A673 (cell line): Measurements from ENCODE around the gene MYO5A.

Experiments
- EZH2 ChIP-seq: fragments of 200-600 bp; sonication (generic); IDR thresholded peaks from 2 replicates; pipeline ENCODE4 v1.6.1; 2017; ENCODE audit warnings: borderline replicate concordance, low read depth, mild to moderate bottlenecking, mixed read lengths, antibody characterized with exemption, low read length; ENCODE audit not compliant: poor library complexity, severe bottlenecking
- TF ChIP-seq, protein P1 (sequence below): fragments of 300-800, 200-600 bp; sonication (generic); conservative IDR thresholded peaks from 2 replicates; pipeline ENCODE4 v1.5.1; 2017; ENCODE audit warnings: low read depth, mild to moderate bottlenecking, antibody characterized with exemption, low read length, moderate library complexity, mixed read lengths

DNA sequence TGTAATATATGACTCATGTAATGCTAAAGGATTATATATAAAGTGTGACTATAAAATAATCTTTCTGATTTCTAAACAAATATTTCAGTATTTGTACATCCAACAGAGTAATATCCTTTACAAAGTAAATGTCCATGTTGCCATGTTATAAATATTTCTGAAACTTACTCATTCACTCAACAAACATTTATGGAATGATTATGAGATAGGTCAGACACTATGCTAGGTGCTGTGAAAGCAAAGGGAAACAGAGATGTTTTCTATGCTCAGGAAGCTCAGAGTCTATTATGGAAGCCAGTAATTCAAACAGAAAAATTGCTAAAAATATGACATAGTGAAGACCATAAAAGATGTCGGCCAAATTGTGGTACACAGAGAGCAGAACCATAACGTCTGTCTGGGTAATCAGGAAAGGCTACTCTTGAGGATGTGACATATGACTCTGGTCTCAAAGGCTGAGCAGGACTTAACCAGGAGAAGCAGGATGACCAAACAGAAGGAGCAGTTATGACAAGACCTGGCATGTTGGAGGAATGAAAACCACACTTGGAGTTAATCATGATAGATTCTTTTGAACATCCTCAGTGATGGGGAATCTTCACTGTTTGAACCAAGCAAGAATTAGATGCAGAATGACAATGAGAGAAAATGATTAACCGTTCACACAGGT lies 194.1 kb downstream of the MYO5A start:
- TF ChIP-seq, protein P1, sequence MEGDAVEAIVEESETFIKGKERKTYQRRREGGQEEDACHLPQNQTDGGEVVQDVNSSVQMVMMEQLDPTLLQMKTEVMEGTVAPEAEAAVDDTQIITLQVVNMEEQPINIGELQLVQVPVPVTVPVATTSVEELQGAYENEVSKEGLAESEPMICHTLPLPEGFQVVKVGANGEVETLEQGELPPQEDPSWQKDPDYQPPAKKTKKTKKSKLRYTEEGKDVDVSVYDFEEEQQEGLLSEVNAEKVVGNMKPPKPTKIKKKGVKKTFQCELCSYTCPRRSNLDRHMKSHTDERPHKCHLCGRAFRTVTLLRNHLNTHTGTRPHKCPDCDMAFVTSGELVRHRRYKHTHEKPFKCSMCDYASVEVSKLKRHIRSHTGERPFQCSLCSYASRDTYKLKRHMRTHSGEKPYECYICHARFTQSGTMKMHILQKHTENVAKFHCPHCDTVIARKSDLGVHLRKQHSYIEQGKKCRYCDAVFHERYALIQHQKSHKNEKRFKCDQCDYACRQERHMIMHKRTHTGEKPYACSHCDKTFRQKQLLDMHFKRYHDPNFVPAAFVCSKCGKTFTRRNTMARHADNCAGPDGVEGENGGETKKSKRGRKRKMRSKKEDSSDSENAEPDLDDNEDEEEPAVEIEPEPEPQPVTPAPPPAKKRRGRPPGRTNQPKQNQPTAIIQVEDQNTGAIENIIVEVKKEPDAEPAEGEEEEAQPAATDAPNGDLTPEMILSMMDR = no peak
- no peak for TF ChIP-seq EZH2
